PC-3 (cell line): ENCODE data around the gene ITGB1.

Experiments used
- CTCF ChIP-seq: fragments of 300-600 bp; sonication (generic); conservative IDR thresholded peaks from 2 replicates; pipeline ENCODE4 v1.5.1; 2017; ENCODE audit warnings: antibody characterized with exemption, low read depth, mild to moderate bottlenecking, low read length
- EZH2 ChIP-seq: fragments of 300-600 bp; sonication (generic); IDR thresholded peaks from one replicate; pipeline ENCODE4 v1.6.1; 2017; ENCODE audit warnings: antibody characterized with exemption, mild to moderate bottlenecking, low read length; ENCODE audit not compliant: unreplicated experiment

- TF ChIP-seq CTCF (no peak), EZH2 (no peak)
These were observed 26.4 kb downstream of the ITGB1 start for GRCh38 chr10:32931593-32931992.
